GM18526 (cell line): ENCODE results near the gene PDGFC.

Experiments
- POLR2A ChIP-seq: IDR thresholded peaks from 3 replicates; pipeline ENCODE4 v1.6.1; 2011; ENCODE audit not compliant: insufficient read length; ENCODE audit errors: extremely low read depth

Gene PDGFC

DNA sequence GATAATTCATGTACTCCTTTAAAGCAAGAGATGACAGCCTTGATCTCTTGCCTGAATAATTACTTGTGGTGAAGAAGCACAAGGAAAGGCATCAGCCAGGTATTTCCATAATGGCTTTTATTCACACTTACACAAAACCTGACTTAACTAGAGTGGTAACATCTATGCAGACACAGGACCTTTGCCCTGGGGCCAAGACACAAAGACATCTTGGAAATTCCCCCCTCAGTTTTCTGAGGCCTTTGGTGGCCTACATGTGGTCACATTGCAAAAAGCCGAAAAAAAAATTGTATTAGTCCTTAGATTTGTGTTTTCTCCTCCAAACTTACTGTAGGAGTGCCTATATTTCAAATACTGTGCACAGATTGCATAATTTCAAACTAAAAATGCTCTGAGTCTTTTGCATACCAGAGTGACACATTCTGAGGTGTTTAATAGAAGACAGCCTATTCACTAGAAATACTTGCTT is 172.4 kb downstream of the PDGFC start:
- TF ChIP-seq POLR2A = no peak

DNA sequence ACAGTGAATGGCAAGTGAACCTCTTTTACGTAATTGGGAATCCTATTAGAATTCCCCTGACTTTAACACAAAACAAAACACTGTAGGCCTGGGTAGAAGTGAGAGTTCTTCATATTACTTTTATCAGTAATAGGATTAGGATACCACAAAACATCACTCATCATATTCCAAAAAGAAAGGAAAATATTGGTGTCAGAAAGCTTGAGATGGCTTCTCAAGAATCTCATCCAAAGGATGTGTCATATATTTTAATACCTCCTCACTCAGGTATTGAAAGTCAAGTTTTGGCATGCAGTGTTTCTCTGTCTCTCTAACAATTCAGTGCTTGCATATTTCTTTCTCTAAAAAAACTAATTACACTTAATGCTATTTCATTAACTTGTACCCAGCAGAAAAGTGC is 173.2 kb downstream of the PDGFC start:
- TF ChIP-seq POLR2A = no peak

DNA sequence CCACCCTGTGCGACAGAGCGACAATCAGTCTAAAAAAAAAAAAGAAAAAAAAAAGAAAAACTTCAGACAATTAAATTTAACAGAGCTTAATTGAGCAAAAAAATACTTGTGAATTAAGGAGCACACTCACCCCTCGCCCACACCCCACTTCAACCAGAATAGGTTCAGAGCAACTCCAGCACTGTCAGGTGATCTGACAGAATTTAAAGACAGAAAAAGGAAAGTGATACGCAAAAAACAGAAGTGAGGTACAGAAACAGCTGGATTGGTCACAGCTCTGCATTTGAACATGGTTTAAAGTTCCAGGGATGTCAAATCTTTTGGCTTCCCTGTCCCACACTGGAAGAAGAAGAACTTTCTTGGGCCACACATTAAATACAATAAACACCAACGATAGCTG is 174.4 kb downstream of the PDGFC start:
- TF ChIP-seq POLR2A = no peak

DNA sequence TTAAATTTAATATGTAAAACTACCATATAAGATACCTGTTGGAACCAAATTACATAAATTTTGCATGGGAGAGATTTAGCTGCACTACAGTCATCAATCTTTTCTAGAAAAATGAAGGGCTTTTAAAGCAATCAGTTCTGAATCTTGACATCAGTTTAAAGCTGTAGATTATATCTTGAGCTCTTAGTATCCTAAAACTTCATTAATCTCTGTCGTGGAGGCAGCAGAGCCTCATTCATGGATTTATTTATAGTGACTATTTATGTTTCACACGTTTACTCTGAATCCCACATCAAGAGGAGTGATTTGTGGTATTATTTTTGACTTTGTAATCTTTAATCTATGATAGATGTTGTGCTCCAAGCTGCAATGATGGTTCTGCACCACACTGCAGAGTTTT is 175.9 kb downstream of the PDGFC start:
- no peak for TF ChIP-seq POLR2A

DNA sequence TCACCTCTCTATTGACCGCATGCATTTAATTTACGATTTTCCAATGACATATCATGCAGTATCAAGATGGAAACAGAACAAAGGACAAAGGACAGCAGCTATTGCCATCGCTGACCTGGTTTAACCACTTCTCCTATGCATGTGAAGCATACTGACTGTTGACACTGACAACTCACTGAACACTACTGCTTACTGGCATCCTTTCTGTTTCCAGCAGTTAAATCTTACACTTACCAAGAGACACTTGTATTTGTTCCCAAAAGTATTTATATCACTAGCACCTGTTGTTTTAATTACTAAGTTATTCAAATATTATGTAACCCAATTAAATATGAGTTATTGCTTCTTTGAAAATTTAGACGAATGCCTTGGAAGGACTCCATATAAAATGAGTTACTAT is 176.7 kb downstream of the PDGFC start:
- no peak for TF ChIP-seq POLR2A

DNA sequence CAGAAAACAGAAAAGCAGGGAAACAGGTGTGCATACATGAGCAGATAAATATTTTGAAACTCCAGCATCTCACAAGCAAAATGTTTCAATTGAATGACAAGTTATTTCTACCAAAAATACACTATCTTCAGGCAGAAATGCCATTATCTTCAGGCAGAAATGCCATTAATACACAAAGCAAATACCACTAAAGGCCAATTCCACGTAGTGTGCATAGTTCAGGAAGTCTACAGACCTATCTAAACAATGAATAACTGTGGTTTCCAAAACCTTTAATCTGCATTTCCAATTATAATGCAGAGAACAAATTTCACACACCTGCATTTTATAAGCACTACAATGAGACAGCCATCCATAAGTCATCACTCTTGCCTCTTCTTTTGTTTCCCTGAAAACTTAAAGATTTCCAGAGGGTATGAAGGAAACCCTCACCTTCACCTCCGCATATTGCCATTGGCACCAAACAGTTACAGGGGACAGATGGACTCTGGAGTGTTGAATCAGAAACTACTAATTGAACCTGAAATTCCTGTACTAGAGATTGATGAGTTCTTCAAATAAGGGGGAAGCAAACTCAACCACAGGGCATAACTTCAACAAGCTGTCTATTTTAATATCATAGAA is 179.0 kb downstream of the PDGFC start:
- no peak for TF ChIP-seq POLR2A

DNA sequence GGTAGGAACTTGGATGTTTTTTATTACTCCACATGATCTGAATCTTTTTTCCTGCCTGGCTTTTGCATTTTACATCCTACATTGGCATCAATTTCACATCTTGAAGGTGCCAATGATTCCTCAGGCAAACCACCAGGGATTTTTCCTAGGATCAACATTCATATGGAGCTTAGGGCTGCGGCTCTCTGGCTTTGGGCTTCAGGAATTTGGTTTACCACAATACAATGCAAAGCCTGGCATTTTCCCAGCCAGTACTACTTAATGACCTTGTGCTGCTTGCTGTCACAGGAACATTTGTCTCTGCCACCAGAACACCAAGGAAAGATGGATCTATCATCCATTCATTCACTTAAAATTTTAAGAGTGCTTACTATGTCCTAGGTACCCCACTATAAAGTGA is 180.7 kb downstream of the PDGFC start:
- no peak for TF ChIP-seq POLR2A

DNA sequence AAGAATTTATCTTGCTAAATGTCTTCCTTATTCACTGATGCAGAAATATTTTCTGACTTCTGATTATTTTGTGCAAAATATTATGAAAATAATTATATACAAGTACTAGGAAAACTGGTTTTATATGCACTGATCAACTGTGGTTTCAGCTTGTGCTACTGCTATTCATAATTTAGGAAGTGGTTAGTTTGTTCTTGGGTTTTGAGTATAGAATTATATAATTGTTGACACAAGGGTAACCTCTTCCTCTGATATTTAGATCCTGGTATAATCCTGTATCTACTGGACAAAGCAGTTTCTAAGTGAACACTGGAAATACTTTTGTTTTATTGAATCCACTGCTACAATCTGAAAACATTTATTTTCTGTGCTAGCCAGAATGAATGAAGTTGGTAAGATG is 182.8 kb downstream of the PDGFC start:
- TF ChIP-seq POLR2A = no peak

DNA sequence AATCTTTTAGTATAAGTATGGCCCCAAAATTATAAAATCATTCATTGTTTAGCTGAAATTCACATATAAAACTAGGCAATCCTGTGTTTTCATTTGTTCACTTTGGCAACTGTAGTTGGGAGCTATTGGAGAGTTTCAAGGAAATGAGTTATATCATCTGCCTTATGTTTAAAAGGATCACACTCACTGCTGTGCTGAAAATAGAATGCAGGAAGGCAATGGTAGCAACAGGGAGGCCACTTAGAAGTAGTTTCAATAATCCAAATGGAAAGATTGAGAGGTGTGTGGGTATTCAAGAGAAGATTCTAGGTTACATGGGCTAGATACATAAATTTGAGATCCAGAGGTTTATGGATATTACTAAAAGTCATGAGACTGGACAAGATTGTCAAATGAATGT is 184.9 kb downstream of the PDGFC start:
- no peak for TF ChIP-seq POLR2A

DNA sequence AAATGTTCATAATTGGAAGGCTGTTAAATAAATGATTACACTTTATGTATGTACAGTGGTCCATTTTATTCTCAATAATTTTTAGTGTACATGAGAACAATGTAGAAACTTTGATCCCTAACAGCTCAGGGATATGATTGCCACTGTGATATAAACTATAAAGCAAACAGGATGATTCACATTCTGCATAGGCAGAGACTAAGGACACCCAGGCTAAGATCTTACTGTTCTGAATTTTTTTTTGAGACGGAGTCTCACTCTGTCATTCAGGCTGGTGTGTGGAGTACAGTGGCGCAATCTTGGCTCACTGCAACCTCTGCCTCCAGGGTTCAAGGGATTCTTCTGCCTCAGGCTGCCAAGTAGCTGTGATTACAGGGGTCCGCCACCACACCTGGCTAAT is 186.6 kb downstream of the PDGFC start:
- TF ChIP-seq POLR2A = no peak

DNA sequence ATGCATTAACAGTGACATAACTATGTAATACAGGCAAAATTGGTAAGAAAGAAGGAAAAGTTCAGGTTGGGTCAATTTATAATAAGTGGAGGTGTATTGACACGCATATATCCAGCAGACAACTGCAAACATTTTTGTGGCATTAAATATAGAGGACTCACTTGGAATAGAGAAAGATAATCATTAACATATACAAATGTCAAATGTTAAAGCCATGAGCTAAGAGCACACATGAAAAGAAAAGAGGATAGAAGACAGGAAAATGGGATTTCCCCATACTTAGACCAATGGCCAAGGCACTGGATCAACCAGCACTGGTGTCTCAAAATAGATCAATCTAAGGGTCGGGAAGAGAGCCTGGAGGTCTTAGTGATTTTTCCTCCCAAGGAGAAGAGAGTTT is 187.6 kb downstream of the PDGFC start:
- no peak for TF ChIP-seq POLR2A

DNA sequence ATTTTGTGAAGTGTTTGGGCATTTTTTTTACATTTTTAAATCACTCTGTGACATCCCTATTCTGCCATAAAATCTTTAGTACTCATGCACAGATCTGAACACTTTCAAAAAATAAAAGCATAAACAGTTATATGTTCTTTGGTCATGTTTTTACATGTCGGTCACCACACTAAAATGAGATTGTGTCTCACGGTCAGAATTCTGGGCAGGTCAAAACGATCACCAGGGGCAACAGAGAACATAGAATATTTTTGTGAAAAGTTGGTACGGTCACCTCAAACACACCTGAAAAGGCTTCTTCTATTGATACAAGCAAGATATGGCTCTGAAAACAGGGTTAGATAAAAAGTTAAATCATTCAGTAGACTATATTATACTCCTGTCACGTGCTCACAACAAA is 189.1 kb downstream of the PDGFC start:
- no peak for TF ChIP-seq POLR2A

DNA sequence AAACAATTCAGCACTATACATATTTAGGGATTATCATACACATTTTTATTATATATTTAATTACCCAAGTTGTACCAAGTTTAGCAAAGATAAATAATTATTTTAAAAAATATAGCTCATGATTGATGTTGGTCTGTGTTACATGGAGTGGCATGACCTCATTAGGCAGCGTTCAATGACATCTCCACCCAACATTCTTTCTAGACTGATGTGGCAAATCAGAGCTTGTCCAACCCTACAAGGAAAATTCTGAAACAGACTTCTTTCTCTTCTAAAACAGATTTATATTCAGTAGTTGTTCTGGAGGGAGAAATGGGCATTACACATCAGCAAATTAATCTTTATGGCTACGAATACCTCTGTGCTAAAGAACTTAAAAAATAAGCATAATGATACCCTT is 189.7 kb downstream of the PDGFC start:
- TF ChIP-seq POLR2A = no peak

DNA sequence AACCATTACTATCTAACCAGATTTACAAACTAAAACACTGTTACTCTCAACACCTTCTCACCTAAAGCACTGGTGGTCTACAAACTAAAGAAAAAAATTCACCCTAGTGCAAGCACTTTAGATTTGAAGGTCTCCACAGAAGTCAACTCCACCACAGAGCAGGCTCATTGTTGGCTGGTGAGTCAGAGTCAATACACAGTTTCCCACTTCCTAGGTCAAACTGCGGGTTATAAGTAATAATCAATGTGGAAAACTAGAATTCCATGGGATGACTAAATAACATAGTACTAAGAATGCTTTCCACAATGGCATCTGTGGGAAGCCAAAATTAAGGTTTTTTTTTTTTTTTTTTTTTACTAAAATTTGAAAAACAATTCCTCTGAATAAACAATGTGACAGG is 191.8 kb downstream of the PDGFC start:
- TF ChIP-seq POLR2A = no peak

DNA sequence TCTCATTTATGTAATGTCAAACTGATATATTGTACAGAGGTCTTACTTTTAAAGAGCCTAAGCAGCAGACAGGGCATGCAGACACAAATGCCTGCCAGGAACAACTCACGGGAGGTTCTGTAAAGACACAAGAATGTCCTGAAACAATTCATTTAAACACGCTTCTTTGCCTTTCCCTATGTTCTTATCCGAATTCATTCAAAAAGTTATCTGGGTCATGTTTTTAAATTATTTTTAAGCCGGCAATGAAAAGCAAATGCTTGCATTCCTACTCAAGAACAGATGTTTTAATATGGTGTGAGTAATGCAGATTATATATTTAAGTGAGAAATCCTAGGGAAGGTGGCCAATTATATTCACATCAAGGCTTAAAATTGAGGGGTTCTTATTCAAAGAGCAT is 192.6 kb downstream of the PDGFC start:
- TF ChIP-seq POLR2A = no peak

DNA sequence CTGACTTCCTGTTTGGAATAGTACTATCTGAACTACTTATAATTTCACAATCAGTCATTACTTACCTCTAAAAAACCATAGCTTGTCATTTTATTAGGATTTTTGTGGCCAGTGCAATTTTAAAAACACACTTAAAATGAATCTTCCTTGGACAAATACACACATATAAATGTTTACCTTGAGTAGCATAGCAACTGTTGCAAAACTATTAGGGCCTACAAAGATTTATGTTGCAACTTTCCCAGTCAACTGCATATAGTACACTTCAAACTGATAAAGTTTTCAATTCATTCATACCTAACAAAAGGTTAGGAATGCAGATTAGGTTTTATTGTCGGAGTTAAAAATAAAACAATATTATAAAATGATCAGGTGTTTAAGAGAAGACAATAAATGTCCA is 193.0 kb downstream of the PDGFC start:
- no peak for TF ChIP-seq POLR2A

DNA sequence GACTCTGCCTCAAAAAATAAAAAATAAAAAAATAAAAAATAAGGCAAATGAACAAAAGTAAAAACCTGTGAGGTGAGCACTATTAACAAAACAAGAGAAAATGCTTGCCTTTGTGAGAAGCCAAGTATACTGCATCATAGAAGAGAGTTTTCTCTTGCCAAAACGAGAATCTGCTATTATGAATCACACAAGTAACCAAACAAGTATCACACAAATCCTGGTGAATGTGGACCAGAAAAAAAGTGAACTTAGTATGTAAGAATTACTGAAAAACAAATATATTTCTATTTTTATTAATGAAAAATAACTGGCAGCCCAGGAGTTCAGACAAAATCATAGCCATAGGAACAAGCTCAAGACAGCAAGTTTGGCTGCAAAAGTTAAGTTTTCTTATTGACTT is 193.5 kb downstream of the PDGFC start:
- no peak for TF ChIP-seq POLR2A

DNA sequence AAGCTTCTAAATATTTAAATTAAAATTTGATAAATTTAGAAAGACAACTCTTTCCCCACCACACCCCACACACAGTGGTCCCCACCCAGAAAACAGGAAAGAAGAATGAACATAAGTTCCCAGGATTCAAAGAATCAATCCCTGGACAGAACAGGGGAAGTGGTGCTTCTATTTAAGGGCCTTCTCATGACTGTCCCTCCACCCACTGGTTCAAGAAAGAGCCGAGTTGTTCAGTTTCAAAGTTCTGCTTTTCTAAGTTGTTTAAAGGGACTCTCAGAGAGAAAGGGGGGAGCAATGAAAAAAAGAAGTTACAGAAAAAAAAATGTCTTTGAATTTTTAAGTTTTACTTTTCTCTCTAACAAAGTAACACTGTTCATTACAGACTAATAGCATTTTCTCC is 195.8 kb downstream of the PDGFC start:
- TF ChIP-seq POLR2A = no peak

DNA sequence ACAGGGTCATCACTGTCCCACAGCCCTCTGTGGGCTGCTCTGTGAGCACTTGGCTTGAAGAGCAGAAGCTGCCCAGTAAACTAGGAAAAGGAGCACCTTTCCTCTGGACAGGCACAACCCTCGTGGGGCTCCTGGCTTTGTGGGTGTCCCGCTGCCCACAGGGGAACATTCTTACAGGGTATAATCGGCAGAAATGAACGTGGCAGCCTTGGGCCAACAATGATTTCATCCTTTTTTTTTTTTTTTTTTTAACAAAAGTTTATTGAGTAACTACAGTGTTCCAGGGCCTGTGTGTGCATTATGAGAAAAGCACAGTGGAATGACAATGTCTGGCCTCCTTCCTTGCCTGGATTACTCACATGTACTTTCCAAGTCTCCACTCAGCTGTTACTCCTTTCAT is 197.2 kb downstream of the PDGFC start:
- TF ChIP-seq POLR2A = no peak
